ENCODE data around the gene FAM187B.

Gene FAM187B

GRCh38 chr19:35256566-35256965 lies 28.0 kb upstream of the FAM187B start:
- Histone ChIP-seq H3K4me1 (ENCODE audit: control insufficient read depth, insufficient read depth, low read length) (no peaks in the 10 kb centered on the region), H3K27ac (ENCODE audit: low read depth, low read length) (no peak overlapping the region), H3K9ac (ENCODE audit: low read length) (no peak overlapping the region), H3K36me3 (ENCODE audit: control insufficient read depth, insufficient read depth, low read length) (no peaks in the 10 kb centered on the region), H3K4me3 (ENCODE audit: low read length) (no peak overlapping the region), H3K27me3 (ENCODE audit: control insufficient read depth, insufficient read depth, low read length) (no peaks in the 10 kb centered on the region)

GRCh38 chr19:35254341-35255297 lies 26.1 kb upstream of the FAM187B start:
- Histone ChIP-seq H3K9ac (ENCODE audit: low read length) (no peak overlapping the region), H3K4me3 (ENCODE audit: low read length) (no peak overlapping the region), H3K4me1 (ENCODE audit: control insufficient read depth, insufficient read depth, low read length) (no peaks in the 10 kb centered on the region), H3K36me3 (ENCODE audit: control insufficient read depth, insufficient read depth, low read length) (no peaks in the 10 kb centered on the region), H3K27me3 (ENCODE audit: control insufficient read depth, insufficient read depth, low read length) (no peaks in the 10 kb centered on the region), H3K27ac (ENCODE audit: low read depth, low read length) (no peak overlapping the region)

GRCh38 chr19:35253316-35254286 lies 25.1 kb upstream of the FAM187B start:
- no peaks in the 10 kb centered on the region for H3K4me1 ChIP-seq (ENCODE audit: control insufficient read depth, insufficient read depth, low read length)
- no peak overlapping the region for H3K27ac ChIP-seq (ENCODE audit: low read depth, low read length)
- peaks cover 3% of the 10 kb centered on the region for H3K27me3 ChIP-seq (ENCODE audit: control insufficient read depth, insufficient read depth, low read length)
- no peak overlapping the region for H3K4me3 ChIP-seq (ENCODE audit: low read length)
- no peaks in the 10 kb centered on the region for H3K36me3 ChIP-seq (ENCODE audit: control insufficient read depth, insufficient read depth, low read length)
- H3K9ac ChIP-seq (ENCODE audit: low read length) = no peak overlapping the region

GRCh38 chr19:35251456-35251855 lies 22.9 kb upstream of the FAM187B start:
- Histone ChIP-seq H3K27me3 (ENCODE audit: control insufficient read depth, insufficient read depth, low read length) (peaks cover 7% of the 10 kb centered on the region), H3K36me3 (ENCODE audit: control insufficient read depth, insufficient read depth, low read length) (no peaks in the 10 kb centered on the region), H3K4me3 (ENCODE audit: low read length) (no peak overlapping the region), H3K27ac (ENCODE audit: low read depth, low read length) (no peak overlapping the region), H3K9ac (ENCODE audit: low read length) (no peak overlapping the region), H3K4me1 (ENCODE audit: control insufficient read depth, insufficient read depth, low read length) (no peaks in the 10 kb centered on the region)

GRCh38 chr19:35249848-35250711 lies 21.5 kb upstream of the FAM187B start:
- H3K27ac ChIP-seq (ENCODE audit: low read depth, low read length) = no peak overlapping the region

GRCh38 chr19:35249146-35249847 lies 20.8 kb upstream of the FAM187B start:
- no peak overlapping the region for H3K27ac ChIP-seq (ENCODE audit: low read depth, low read length)
- H3K4me1 ChIP-seq (ENCODE audit: control insufficient read depth, insufficient read depth, low read length) = no peaks in the 10 kb centered on the region
- H3K9ac ChIP-seq (ENCODE audit: low read length) = no peak overlapping the region
- no peaks in the 10 kb centered on the region for H3K36me3 ChIP-seq (ENCODE audit: control insufficient read depth, insufficient read depth, low read length)
- H3K27me3 ChIP-seq (ENCODE audit: control insufficient read depth, insufficient read depth, low read length) = peaks cover 7% of the 10 kb centered on the region
- peak overlapping the region; percentile 79 for H3K4me3 ChIP-seq (ENCODE audit: low read length)

More at GRCh38 chr19:35249848-35250711, 21.5 kb upstream of the FAM187B start:
- Histone ChIP-seq H3K4me1 (ENCODE audit: control insufficient read depth, insufficient read depth, low read length) (no peaks in the 10 kb centered on the region), H3K36me3 (ENCODE audit: control insufficient read depth, insufficient read depth, low read length) (no peaks in the 10 kb centered on the region), H3K27me3 (ENCODE audit: control insufficient read depth, insufficient read depth, low read length) (peaks cover 7% of the 10 kb centered on the region), H3K4me3 (ENCODE audit: low read length) (peak overlapping the region; percentile 79), H3K9ac (ENCODE audit: low read length) (no peak overlapping the region)

GRCh38 chr19:35248310-35249145 lies 20.0 kb upstream of the FAM187B start, which contains the start of gene LSR:
TSS of gene LSR (plus strand) at chr19:35249002. CDS start at chr19:35249023, 21 bp downstream.
- no peaks in the 10 kb centered on the region for H3K36me3 ChIP-seq (ENCODE audit: control insufficient read depth, insufficient read depth, low read length)
- peaks cover 7% of the 10 kb centered on the region for H3K27me3 ChIP-seq (ENCODE audit: control insufficient read depth, insufficient read depth, low read length)
- no peak within 1 kb of the TSS for H3K27ac ChIP-seq (ENCODE audit: low read depth, low read length)
- H3K9ac ChIP-seq (ENCODE audit: low read length) = peak within 1 kb of the TSS; percentile 30
- peak within 1 kb of the TSS; percentile 79 for H3K4me3 ChIP-seq (ENCODE audit: low read length)
- H3K4me1 ChIP-seq (ENCODE audit: control insufficient read depth, insufficient read depth, low read length) = no peaks in the 10 kb centered on the region

- H3K4me3 ChIP-seq (ENCODE audit: low read length) = peak overlapping the region; percentile 79
- no peak overlapping the region for H3K9ac ChIP-seq (ENCODE audit: low read length)
- H3K27me3 ChIP-seq (ENCODE audit: control insufficient read depth, insufficient read depth, low read length) = peaks cover 7% of the 10 kb centered on the region
- no peak overlapping the region for H3K27ac ChIP-seq (ENCODE audit: low read depth, low read length)
- no peaks in the 10 kb centered on the region for H3K36me3 ChIP-seq (ENCODE audit: control insufficient read depth, insufficient read depth, low read length)
- H3K4me1 ChIP-seq (ENCODE audit: control insufficient read depth, insufficient read depth, low read length) = no peaks in the 10 kb centered on the region
Measured at GRCh38 chr19:35247526-35248309, 19.2 kb upstream of the FAM187B start.

- Histone ChIP-seq H3K27ac (ENCODE audit: low read depth, low read length) (no peak overlapping the region), H3K27me3 (ENCODE audit: control insufficient read depth, insufficient read depth, low read length) (peaks cover 7% of the 10 kb centered on the region), H3K4me3 (ENCODE audit: low read length) (no peak overlapping the region), H3K4me1 (ENCODE audit: control insufficient read depth, insufficient read depth, low read length) (no peaks in the 10 kb centered on the region), H3K9ac (ENCODE audit: low read length) (no peak overlapping the region), H3K36me3 (ENCODE audit: control insufficient read depth, insufficient read depth, low read length) (no peaks in the 10 kb centered on the region)
Measured at GRCh38 chr19:35246466-35247092, 18.0 kb upstream of the FAM187B start.

GRCh38 chr19:35241417-35241816 lies 12.9 kb upstream of the FAM187B start:
- no peaks in the 10 kb centered on the region for H3K27me3 ChIP-seq (ENCODE audit: control insufficient read depth, insufficient read depth, low read length)
- H3K36me3 ChIP-seq (ENCODE audit: control insufficient read depth, insufficient read depth, low read length) = no peaks in the 10 kb centered on the region
- H3K27ac ChIP-seq (ENCODE audit: low read depth, low read length) = no peak overlapping the region

More at GRCh38 chr19:35241417-35241816, 12.9 kb upstream of the FAM187B start:
- no peak overlapping the region for H3K9ac ChIP-seq (ENCODE audit: low read length)
- H3K4me1 ChIP-seq (ENCODE audit: control insufficient read depth, insufficient read depth, low read length) = no peaks in the 10 kb centered on the region
- H3K4me3 ChIP-seq (ENCODE audit: low read length) = no peak overlapping the region

Data from rectal smooth muscle tissue (tissue), 1 donor.